ENCODE results near the gene C20orf204.

DNA sequence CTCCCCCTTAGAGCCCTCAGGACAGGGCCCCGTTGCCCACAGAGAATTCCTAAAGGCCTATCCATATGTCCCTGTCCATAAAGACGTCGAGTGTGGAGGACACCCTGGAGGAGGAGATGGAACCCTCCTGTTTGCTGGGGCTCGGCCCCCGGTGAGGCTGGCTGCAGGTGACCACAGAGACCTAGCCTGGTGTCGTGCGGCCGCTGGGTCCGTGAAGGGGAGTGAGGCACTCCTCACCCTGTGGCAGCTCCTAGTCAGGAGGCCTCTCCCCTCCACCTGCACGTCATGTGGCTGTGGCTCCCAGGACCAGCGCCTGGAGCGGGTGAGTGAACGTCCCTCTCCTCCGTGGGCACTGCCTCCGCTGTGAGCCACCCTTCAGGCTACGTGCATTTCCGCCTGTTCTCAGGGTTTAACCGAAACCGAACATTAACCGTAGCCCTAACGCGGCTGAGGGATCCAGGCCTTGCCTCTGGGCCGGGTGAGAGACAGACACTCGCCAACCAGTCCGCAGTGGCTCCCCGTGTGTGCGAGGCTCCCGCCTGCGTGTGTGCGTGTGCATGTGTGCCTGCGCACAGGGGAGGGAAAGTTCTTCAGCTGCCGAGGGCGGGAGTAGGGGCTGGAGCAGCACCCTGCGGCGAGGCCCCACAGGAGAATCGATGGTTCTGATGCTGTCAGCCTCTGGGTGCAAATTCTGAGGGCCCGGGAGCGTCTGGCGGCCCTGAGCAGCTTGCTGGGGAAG lies 21.1 kb downstream of the C20orf204 start:
- TF ChIP-seq, protein P1, sequence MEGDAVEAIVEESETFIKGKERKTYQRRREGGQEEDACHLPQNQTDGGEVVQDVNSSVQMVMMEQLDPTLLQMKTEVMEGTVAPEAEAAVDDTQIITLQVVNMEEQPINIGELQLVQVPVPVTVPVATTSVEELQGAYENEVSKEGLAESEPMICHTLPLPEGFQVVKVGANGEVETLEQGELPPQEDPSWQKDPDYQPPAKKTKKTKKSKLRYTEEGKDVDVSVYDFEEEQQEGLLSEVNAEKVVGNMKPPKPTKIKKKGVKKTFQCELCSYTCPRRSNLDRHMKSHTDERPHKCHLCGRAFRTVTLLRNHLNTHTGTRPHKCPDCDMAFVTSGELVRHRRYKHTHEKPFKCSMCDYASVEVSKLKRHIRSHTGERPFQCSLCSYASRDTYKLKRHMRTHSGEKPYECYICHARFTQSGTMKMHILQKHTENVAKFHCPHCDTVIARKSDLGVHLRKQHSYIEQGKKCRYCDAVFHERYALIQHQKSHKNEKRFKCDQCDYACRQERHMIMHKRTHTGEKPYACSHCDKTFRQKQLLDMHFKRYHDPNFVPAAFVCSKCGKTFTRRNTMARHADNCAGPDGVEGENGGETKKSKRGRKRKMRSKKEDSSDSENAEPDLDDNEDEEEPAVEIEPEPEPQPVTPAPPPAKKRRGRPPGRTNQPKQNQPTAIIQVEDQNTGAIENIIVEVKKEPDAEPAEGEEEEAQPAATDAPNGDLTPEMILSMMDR (IDR thresholded peaks at IDR 0.05), result no peak
- no peak for TF ChIP-seq EP300 (IDR thresholded peaks at IDR 0.05)

Measured in tibial nerve (tissue), 4 donors.